ENCODE results near the gene DPF3.

Gene DPF3

GRCh38 chr14:72889366-72889765 is 4.5 kb downstream of the DPF3 start:
- DNase-seq (ENCODE audit: low read depth) = no peak
- TF ChIP-seq CTCF (IDR thresholded peaks at IDR 0.05; ENCODE audit: low read depth, low read length, missing control alignments) = no peak
- H3K4me3 ChIP-seq (ENCODE audit: low read depth, low read length) = no peak overlapping the region

- no peak for TF ChIP-seq CTCF (IDR thresholded peaks at IDR 0.05; ENCODE audit: low read depth, low read length, missing control alignments)
- no peak for DNase-seq (ENCODE audit: low read depth)
- no peak overlapping the region for H3K4me3 ChIP-seq (ENCODE audit: low read depth, low read length)
Measured at GRCh38 chr14:72888636-72889201, 5.2 kb downstream of the DPF3 start.

GRCh38 chr14:72888192-72888591 is 5.7 kb downstream of the DPF3 start:
- no peak for DNase-seq (ENCODE audit: low read depth)
- no peak for TF ChIP-seq CTCF (IDR thresholded peaks at IDR 0.05; ENCODE audit: low read depth, low read length, missing control alignments)
- no peak overlapping the region for H3K4me3 ChIP-seq (ENCODE audit: low read depth, low read length)

- TF ChIP-seq CTCF (IDR thresholded peaks at IDR 0.05; ENCODE audit: low read depth, low read length, missing control alignments) = no peak
- no peak overlapping the region for H3K4me3 ChIP-seq (ENCODE audit: low read depth, low read length)
- DNase-seq (ENCODE audit: low read depth) = no peak
Measured at GRCh38 chr14:72887514-72887913, 6.4 kb downstream of the DPF3 start.

- no peak overlapping the region for H3K4me3 ChIP-seq (ENCODE audit: low read depth, low read length)
- DNase-seq (ENCODE audit: low read depth) = no peak
- TF ChIP-seq CTCF (IDR thresholded peaks at IDR 0.05; ENCODE audit: low read depth, low read length, missing control alignments) = no peak
Measured at GRCh38 chr14:72884386-72884785, 9.5 kb downstream of the DPF3 start.

- DNase-seq (ENCODE audit: low read depth) = peak; percentile 24
- no peak overlapping the region for H3K4me3 ChIP-seq (ENCODE audit: low read depth, low read length)
- no peak for TF ChIP-seq CTCF (IDR thresholded peaks at IDR 0.05; ENCODE audit: low read depth, low read length, missing control alignments)
Measured at GRCh38 chr14:72883961-72884360, 9.9 kb downstream of the DPF3 start.

GRCh38 chr14:72883109-72883508 is 10.8 kb downstream of the DPF3 start:
- no peak for DNase-seq (ENCODE audit: low read depth)
- H3K4me3 ChIP-seq (ENCODE audit: low read depth, low read length) = no peak overlapping the region
- TF ChIP-seq CTCF (IDR thresholded peaks at IDR 0.05; ENCODE audit: low read depth, low read length, missing control alignments) = no peak

Data from GM12864 (cell line).